ENCODE results near the gene VAT1. TPM values are rescaled to one million over a fixed set of nuclear protein-coding genes. Genes with fewer than 3 reads are reported as not detected.
A peak's percentile ranks its signal among the peaks of the same experiment; 100 is the strongest.

Gene VAT1
- total and polyA plus RNA-seq, 2 of the 13 experiments (the other 11 are each of a cell fraction or from before 2014, with no cell fraction given): 143 to 205 TPM

- TF ChIP-seq ESRRA (CRISPR knock-in tag; IDR thresholded peaks at IDR 0.05; ENCODE audit: low read depth) (peak; percentile 65; the same call in 1 of the 2 replicates), ZNF503 (CRISPR knock-in tag; IDR thresholded peaks at IDR 0.05) (peak; percentile 66), ZNF335 (CRISPR knock-in tag; IDR thresholded peaks at IDR 0.05) (no peak), ZNF781 (CRISPR knock-in tag; IDR thresholded peaks at IDR 0.05; ENCODE audit: borderline replicate concordance, not compliant biosample characterization) (peak; percentile 64), KIAA2018 (CRISPR knock-in tag; IDR thresholded peaks at IDR 0.05; ENCODE audit: borderline replicate concordance) (no peak; the same call in 1 of the 2 replicates), HOXA9 (CRISPR knock-in tag; IDR thresholded peaks at IDR 0.05; ENCODE audit: borderline replicate concordance) (peak; percentile 94), SIX4 (CRISPR knock-in tag; IDR thresholded peaks at IDR 0.05) (peak; percentile 18; the same call in 1 of the 2 replicates), JARID2 (CRISPR knock-in tag; IDR thresholded peaks at IDR 0.05; ENCODE audit: insufficient replicate concordance) (no peak), ZNF232 (CRISPR knock-in tag; IDR thresholded peaks at IDR 0.05; ENCODE audit: borderline replicate concordance) (peak; percentile 83; the same call in 1 of the 2 replicates), HIC2 (CRISPR knock-in tag; IDR thresholded peaks at IDR 0.05; ENCODE audit: low read depth) (no peak; the same call in 1 of the 2 replicates), ZNF101 (CRISPR knock-in tag; IDR thresholded peaks at IDR 0.05; ENCODE audit: borderline replicate concordance, low read depth) (0 out of 2 replicates have a peak, but pooled peaks have one; percentile 78), ZNF557 (CRISPR knock-in tag; IDR thresholded peaks at IDR 0.05) (peak; percentile 84; the same call in 1 of the 2 replicates), PHF8 (CRISPR knock-in tag; IDR thresholded peaks at IDR 0.05) (peak; percentile 76), POLR2G (IDR thresholded peaks at IDR 0.05; ENCODE audit: low read depth, low read length) (peak; percentile 75), RBM39 (IDR thresholded peaks at IDR 0.05; ENCODE audit: low read depth, low read length, poor library complexity, severe bottlenecking) (peak; percentile 94), PLRG1 (conservative IDR thresholded peaks at IDR 0.05) (no peak)
Measured at GRCh38 chr17:43021741-43022512, at the start of gene VAT1 (continued).
